HFFc6 (cell line): Measurements from ENCODE around the gene DNMT3A. TPM values are rescaled to one million over a fixed set of nuclear protein-coding genes. Genes with fewer than 3 reads are reported as not detected.

ENCODE experiments used
- DNase-seq: peaks from one replicate; pipeline ENCODE4 v3.0.0-alpha.2; 2018
- H3K27ac Mint-ChIP-seq: 2 replicates; pipeline ENCODE4 v1.8.0; 2020; ENCODE audit warnings: mild to moderate bottlenecking, mixed read lengths
- H3K27me3 Mint-ChIP-seq: 2 replicates; pipeline ENCODE4 v1.8.0; 2021; ENCODE audit warnings: mild to moderate bottlenecking, moderate library complexity, mixed read lengths; ENCODE audit not compliant: insufficient read depth
- H3K36me3 Mint-ChIP-seq: 2 replicates; pipeline ENCODE4 v1.8.0; 2021; ENCODE audit warnings: low read depth, mixed read lengths
- H3K4me1 Mint-ChIP-seq: 2 replicates; pipeline ENCODE4 v1.8.0; 2020; ENCODE audit warnings: low read depth, mixed read lengths
- H3K4me3 Mint-ChIP-seq: 2 replicates; pipeline ENCODE4 v1.8.0; 2020; ENCODE audit warnings: mild to moderate bottlenecking, moderate library complexity, mixed read lengths
- H3K9me3 Mint-ChIP-seq: 2 replicates; pipeline ENCODE4 v1.8.0; 2020; ENCODE audit warnings: mild to moderate bottlenecking, mixed read lengths
- CTCF ChIP-seq: fragments of 200-600 bp; sonication (generic); IDR thresholded peaks from 2 replicates; pipeline ENCODE4 v1.5.0; 2021; ENCODE audit warnings: antibody characterized with exemption, mild to moderate bottlenecking
- total RNA-seq, 6 experiments: library from RNA; stranded (reverse); fragmentation: NEBNext Ultra II Directional; extraction: Animal tissue kit (Norgen Biotek cat#: 25700); gene quantifications; 2 replicates in 1 of 6; 3 replicates in 5 of 6; pipeline ENCODE4 v1.2.3, GENCODE V29; 2021

The DNMT3A gene
- total RNA-seq, 6 experiments from 2014 or later, result 3.5 to 5.2 (median 4.5) TPM

- H3K4me1 Mint-ChIP-seq, result peaks cover 16% of the 10 kb centered on the region
- H3K4me3 Mint-ChIP-seq, result no peak overlapping the region
- no peak overlapping the region for H3K27ac Mint-ChIP-seq
- no peaks in the 10 kb centered on the region for H3K36me3 Mint-ChIP-seq
- no peaks in the 10 kb centered on the region for H3K9me3 Mint-ChIP-seq
- TF ChIP-seq CTCF, result no peak
- H3K27me3 Mint-ChIP-seq, result peaks cover 24% of the 10 kb centered on the region
- no peak for DNase-seq
These were observed 33.8 kb upstream of the DNMT3A start for GRCh38 chr2:25375371-25375988.

- no peak for DNase-seq
- Mint-ChIP-seq H3K27ac (no peak overlapping the region), H3K27me3 (peaks cover 26% of the 10 kb centered on the region), H3K4me3 (no peak overlapping the region), H3K4me1 (peaks cover 16% of the 10 kb centered on the region), H3K9me3 (no peaks in the 10 kb centered on the region), H3K36me3 (no peaks in the 10 kb centered on the region)
- no peak for TF ChIP-seq CTCF
These were observed 33.1 kb upstream of the DNMT3A start for GRCh38 chr2:25374827-25375226.

DNA sequence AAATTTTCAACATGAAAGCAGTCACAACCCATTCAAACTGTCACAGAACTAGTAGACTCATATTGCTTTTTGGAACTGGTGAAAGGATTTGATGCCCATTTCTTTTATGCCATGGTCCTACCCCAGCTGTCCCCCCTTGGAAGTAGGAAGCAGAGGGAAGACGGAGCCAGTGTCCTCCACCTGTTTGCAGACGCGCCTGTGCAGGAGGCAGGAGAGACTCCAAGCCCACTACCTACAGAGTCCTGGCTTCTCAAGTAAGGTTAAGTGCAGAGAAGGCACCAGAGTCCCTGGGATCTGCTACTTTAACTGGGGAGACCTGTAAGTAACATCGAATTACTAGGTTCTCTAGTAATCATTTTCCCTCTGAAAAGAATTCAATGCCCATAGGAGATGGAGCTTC lies 32.7 kb upstream of the DNMT3A start:
- no peaks in the 10 kb centered on the region for H3K36me3 Mint-ChIP-seq
- DNase-seq, result no peak
- peaks cover 16% of the 10 kb centered on the region for H3K4me1 Mint-ChIP-seq
- no peak for TF ChIP-seq CTCF
- no peaks in the 10 kb centered on the region for H3K9me3 Mint-ChIP-seq
- H3K27me3 Mint-ChIP-seq, result peaks cover 25% of the 10 kb centered on the region
- H3K27ac Mint-ChIP-seq, result no peak overlapping the region
- no peak overlapping the region for H3K4me3 Mint-ChIP-seq

- no peak overlapping the region for H3K27ac Mint-ChIP-seq
These were observed 31.7 kb upstream of the DNMT3A start for GRCh38 chr2:25373269-25373981.

More at GRCh38 chr2:25373269-25373981, 31.7 kb upstream of the DNMT3A start:
- DNase-seq, result no peak
- H3K4me3 Mint-ChIP-seq, result no peak overlapping the region
- TF ChIP-seq CTCF, result no peak
- peaks cover 23% of the 10 kb centered on the region for H3K27me3 Mint-ChIP-seq
- peaks cover 12% of the 10 kb centered on the region for H3K4me1 Mint-ChIP-seq
- H3K9me3 Mint-ChIP-seq, result no peaks in the 10 kb centered on the region
- no peaks in the 10 kb centered on the region for H3K36me3 Mint-ChIP-seq
